Ovary (tissue), 3 donors: Measurements from ENCODE around the gene TBC1D9B.

Experiments used
- EP300 ChIP-seq: sonication (generic); formaldehyde crosslinking; IDR thresholded peaks from one replicate; pipeline ENCODE4 v1.6.1; 2017; ENCODE audit warnings: antibody characterized with exemption
- POLR2A ChIP-seq: fragments of 450-650 bp; IDR thresholded peaks from one replicate; pipeline ENCODE4 v1.6.1; 2017; ENCODE audit warnings: antibody characterized with exemption, mild to moderate bottlenecking, moderate library complexity
- TF ChIP-seq, protein P1 (sequence below), 3 donors: fragments of 450-650 bp in 2 of 3; fragments of 200-600 bp in 1 of 3; IDR thresholded peaks; one replicate each; pipeline versions ENCODE4 v1.5.1 to v1.8.0; 2016 to 2022; ENCODE audit warnings: antibody characterized with exemption in 3 of 3, mild to moderate bottlenecking in 1 of 3
- donor health status: DM: no; HTN: no; CAD: no.

DNA sequence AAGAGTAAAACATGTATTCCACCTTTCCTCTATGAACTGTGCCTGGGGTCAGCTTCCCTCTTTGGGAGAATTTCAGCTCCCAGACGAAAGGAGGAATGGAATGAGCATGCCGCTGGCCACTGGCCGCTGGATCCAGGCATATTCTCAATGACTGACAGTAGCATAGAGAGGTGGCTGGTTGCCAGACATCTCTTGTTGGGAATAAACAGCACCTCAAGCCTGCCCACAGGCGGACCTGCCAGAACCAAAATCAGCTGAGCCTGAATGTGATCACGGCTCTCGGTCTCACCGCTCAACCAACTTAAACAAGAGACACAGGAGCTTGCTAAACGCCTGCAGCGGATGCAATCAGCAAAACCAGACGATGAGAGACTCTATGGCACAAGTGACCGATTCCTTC is 20.6 kb downstream of the TBC1D9B start:
- TF ChIP-seq POLR2A (no peak), EP300 (no peak)
- TF ChIP-seq, protein P1, sequence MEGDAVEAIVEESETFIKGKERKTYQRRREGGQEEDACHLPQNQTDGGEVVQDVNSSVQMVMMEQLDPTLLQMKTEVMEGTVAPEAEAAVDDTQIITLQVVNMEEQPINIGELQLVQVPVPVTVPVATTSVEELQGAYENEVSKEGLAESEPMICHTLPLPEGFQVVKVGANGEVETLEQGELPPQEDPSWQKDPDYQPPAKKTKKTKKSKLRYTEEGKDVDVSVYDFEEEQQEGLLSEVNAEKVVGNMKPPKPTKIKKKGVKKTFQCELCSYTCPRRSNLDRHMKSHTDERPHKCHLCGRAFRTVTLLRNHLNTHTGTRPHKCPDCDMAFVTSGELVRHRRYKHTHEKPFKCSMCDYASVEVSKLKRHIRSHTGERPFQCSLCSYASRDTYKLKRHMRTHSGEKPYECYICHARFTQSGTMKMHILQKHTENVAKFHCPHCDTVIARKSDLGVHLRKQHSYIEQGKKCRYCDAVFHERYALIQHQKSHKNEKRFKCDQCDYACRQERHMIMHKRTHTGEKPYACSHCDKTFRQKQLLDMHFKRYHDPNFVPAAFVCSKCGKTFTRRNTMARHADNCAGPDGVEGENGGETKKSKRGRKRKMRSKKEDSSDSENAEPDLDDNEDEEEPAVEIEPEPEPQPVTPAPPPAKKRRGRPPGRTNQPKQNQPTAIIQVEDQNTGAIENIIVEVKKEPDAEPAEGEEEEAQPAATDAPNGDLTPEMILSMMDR (IDR thresholded peaks at IDR 0.05): no peak
